ENCODE measurements around the gene SEPTIN11. TPM values are rescaled to one million over a fixed set of nuclear protein-coding genes. Genes with fewer than 3 reads are reported as not detected.

SEPTIN11 gene
- total RNA-seq, 2 experiments from 2014 or later, result 21.4 to 23.3 TPM

DNA sequence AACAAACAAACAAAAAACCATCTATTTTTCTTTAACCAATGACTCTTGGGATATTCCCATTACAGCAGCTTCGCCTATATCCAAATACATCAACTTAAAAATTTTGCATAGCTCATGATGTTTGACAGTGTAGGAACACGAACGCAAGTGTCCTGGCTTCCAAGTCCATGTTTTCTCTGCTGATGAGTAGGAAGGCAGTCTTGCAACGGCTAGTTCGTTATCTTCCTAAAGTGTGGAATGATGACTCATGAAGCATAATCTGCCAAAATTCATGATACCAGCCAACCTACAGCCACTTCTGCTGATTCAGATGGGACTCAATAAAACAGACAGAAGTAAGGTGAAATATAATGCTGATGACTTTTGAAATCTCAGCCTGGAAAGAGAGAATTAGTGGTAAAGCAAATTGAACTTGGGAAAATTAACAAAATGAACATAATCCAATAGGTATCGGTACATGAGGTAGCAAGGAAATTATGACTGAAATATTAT, 6.4 kb upstream of the SEPTIN11 start:
- no peak for DNase-seq
- POLR2A ChIA-PET, result interaction anchor here (1.0 kb wide), 1 partner anchor 40 kb away, joined by 4 read pairs; no protein-coding TSS in a partner anchor

DNA sequence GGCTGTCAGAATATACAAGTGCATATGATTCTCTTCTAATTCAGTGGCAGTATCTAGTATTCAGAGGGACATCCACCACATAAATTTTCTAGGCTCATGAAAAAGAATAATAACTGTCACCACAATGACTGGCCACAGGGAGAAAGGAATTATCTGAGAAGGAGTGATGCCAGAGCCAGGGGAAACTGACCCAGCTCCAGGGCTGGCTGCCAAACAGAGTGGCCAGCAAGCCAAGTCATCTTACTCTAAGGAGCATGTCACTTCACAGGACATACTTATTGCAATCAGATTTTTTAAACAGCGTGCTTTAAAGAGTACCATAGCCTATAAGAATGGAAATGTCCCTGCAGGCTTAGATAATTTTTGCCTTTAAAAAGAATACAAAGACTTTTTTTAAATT, 5.8 kb upstream of the SEPTIN11 start:
- no peak overlapping the region for H3K4me3 Mint-ChIP-seq
- no peak for DNase-seq
- H3K27me3 Mint-ChIP-seq, result peaks cover 26% of the 10 kb centered on the region
- H3K9me3 Mint-ChIP-seq, result no peaks in the 10 kb centered on the region
- peaks cover 3% of the 10 kb centered on the region for H3K4me1 Mint-ChIP-seq
- H3K27ac Mint-ChIP-seq, result no peak overlapping the region
- CTCF ChIA-PET, result no interaction called here
- H3K36me3 Mint-ChIP-seq (ENCODE audit: low read depth), result no peaks in the 10 kb centered on the region
- POLR2A ChIA-PET, result interaction anchor here (1.0 kb wide), 1 partner anchor 40 kb away, joined by 4 read pairs; no protein-coding TSS in a partner anchor

More for the DNA sequence above, 6.4 kb upstream of the SEPTIN11 start:
- Mint-ChIP-seq H3K36me3 (ENCODE audit: low read depth) (no peaks in the 10 kb centered on the region), H3K27ac (no peak overlapping the region), H3K9me3 (no peaks in the 10 kb centered on the region), H3K4me3 (no peak overlapping the region), H3K4me1 (no peaks in the 10 kb centered on the region), H3K27me3 (peaks cover 22% of the 10 kb centered on the region)
- CTCF ChIA-PET, result no interaction called here

DNA sequence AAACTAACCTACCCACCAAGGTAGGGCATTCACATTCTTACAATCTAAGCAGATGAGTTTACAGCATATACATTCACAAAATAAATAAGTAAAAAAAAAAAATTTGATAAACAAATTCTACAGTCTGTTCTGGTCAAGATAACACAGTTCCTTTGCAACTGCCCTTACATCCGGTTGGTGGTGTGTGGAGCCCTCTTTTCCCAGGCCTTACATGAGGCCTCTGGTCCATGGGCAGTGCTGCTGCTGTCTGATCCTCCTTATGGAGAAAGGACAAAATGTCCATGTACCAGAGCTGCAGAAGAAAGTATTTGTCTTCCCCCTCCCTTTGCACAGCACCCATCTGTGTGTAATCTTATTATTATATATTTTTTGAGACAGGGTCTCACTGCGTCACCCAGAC, 2.2 kb upstream of the SEPTIN11 start:
- Mint-ChIP-seq H3K27ac (no peak overlapping the region), H3K4me3 (no peak overlapping the region), H3K27me3 (peaks cover 32% of the 10 kb centered on the region), H3K4me1 (peaks cover 18% of the 10 kb centered on the region), H3K9me3 (no peaks in the 10 kb centered on the region), H3K36me3 (ENCODE audit: low read depth) (peaks cover 2% of the 10 kb centered on the region)
- CTCF ChIA-PET, result no interaction called here
- POLR2A ChIA-PET, result no interaction called here
- DNase-seq, result no peak

DNA sequence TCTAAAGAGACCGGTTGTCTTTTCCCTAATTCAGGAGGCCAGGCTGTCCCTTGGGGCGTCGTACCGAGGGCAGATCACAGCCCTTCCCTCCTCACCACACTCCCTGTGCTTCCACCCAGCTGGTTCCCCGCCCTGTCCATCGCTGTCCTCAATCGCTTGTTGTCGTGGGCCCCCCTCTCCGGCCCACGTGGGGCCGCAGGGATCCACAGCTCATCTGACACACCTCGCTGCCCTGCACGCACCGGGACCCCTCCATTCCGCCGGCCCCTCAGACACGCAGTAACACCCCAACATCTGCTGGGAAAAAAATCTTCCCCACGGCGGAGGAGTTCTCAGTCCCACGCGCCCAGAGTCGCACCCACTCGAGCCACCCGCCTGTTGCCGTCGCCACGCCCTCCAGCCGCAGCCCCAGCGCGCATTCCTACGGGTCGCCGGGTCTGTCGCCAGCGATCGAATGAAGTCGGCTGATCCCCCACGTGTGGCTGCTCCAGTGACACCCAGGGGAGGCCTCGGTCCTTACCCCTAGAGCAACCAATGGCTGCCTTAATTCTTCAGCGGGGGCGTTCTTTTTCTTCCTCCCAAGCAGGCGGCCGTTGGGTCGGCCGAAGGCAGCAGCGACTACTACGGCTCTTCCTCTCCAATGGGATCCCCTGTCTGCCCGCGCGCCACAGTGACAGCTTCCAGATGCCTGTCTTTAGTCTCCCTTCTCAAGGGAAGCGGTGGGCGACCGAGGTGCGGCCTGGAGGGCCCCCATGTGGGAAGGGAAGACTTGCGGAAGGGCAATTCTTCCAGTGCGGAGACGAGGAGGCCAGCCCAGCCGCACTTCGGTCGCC, 893 bp upstream of the SEPTIN11 start:
- peaks cover 34% of the 10 kb centered on the region for H3K27me3 Mint-ChIP-seq
- peaks cover 2% of the 10 kb centered on the region for H3K36me3 Mint-ChIP-seq (ENCODE audit: low read depth)
- ChIA-PET POLR2A (interaction anchor here (1.0 to 1.4 kb wide), 2 partner anchors 34 to 83 kb away, joined by 3 to 5 read pairs; no protein-coding TSS in a partner anchor), CTCF (interaction anchor here (0.5 to 0.6 kb wide), 2 partner anchors 82 to 913 kb away, joined by 3 to 4 read pairs; no protein-coding TSS in a partner anchor)
- DNase-seq, result peak; percentile 51
- H3K4me1 Mint-ChIP-seq, result peaks cover 18% of the 10 kb centered on the region
- peak overlapping the region; percentile 77 for H3K4me3 Mint-ChIP-seq
- no peaks in the 10 kb centered on the region for H3K9me3 Mint-ChIP-seq
- no peak overlapping the region for H3K27ac Mint-ChIP-seq

DNA sequence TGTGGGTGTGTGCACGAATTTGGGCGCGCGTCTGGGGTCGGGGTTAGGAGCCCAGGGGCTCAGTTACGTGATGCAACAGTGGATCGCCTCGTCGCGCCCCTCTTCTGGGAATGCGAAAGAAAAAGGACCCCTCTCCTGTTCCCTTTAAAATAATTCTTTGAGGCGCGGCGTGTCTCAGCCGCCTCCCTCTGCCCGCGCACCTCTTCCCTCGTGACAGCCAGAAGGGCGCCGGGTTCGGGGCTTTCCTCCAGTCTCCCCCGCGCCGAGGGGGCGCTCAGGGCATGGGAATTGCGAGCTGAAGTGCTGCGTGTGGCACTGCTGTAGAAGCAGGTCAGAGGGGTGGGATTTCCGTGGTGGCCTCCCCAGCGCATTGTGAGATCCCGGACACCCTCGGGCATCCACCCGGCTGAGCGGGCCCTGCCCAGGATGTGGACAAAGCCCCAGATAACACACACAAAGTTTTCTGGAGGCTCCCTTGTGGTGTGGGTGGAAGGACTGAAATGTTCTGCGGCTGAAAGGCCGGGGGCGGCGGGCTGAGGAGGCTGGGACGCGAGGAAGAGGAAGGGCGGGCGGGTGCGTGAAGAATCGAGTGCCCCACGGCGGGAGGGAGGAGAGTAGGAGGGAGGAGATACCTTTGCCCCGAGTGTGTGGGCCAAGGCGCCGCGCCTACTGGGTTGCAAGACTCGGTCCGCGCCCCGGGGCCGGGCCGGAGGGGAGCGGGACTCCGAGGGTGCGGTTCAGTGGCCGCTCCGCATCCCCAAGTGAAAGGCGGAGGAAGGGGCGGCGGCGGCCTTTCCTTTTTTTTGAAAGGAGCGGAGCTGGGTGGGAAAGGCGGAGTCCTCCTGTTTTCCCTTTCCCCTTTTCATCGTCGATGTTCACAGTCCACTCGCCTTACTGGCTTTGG, 752 bp downstream of the SEPTIN11 start:
- Mint-ChIP-seq H3K27ac (peak overlapping the region; percentile 48), H3K4me3 (peak overlapping the region; percentile 77), H3K9me3 (no peaks in the 10 kb centered on the region), H3K27me3 (peaks cover 37% of the 10 kb centered on the region), H3K4me1 (peaks cover 18% of the 10 kb centered on the region), H3K36me3 (ENCODE audit: low read depth) (peaks cover 2% of the 10 kb centered on the region)
- DNase-seq, result peak; percentile 40
- ChIA-PET CTCF (no interaction called here), POLR2A (interaction anchor here (1.4 to 1.6 kb wide), 2 partner anchors 39 to 82 kb away, joined by 4 to 5 read pairs; no protein-coding TSS in a partner anchor)

DNA sequence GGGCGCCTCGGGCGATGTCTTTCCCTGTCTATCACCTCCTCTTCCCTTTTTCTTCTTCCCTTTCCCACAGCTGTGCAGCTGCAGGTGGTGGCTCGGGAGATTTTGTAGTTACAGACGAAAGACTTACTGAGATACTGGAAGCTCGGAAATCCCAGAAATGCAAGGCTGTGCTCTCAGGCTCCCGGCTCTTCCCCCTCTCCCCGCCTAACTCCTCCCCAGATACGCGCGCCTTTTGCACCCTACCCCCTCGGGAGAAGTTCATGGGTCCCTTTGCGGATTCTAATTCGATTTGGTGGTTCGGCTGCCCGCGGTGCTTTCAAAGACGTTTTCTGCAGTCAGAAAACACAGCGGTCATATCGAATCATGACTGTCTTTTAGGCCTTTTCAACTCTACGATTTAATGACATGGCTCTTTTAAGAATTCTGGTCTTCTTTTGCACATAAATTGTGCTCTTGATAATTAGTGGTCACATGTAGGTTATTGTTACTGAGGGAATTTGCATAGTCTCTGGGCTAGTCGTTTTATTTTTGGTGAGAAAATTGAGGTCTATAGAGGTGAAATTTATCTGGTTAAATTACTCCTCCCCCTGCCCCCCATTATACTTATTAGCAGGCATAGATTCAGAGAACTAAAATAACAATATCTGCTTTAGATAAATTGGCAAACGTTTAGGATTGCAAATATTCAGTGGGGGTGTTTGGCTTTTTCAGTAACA, 1.6 kb downstream of the SEPTIN11 start:
- Mint-ChIP-seq H3K27me3 (peaks cover 37% of the 10 kb centered on the region), H3K9me3 (no peaks in the 10 kb centered on the region), H3K4me1 (peaks cover 18% of the 10 kb centered on the region), H3K36me3 (ENCODE audit: low read depth) (peaks cover 2% of the 10 kb centered on the region), H3K4me3 (peak overlapping the region; percentile 77), H3K27ac (no peak overlapping the region)
- ChIA-PET POLR2A (interaction anchor here (1.6 kb wide), 1 partner anchor 38 kb away, joined by 4 read pairs; no protein-coding TSS in a partner anchor), CTCF (interaction anchor here (1.1 kb wide), 1 partner anchor 9 kb away, joined by 3 read pairs; no protein-coding TSS in a partner anchor)
- DNase-seq, result no peak

DNA sequence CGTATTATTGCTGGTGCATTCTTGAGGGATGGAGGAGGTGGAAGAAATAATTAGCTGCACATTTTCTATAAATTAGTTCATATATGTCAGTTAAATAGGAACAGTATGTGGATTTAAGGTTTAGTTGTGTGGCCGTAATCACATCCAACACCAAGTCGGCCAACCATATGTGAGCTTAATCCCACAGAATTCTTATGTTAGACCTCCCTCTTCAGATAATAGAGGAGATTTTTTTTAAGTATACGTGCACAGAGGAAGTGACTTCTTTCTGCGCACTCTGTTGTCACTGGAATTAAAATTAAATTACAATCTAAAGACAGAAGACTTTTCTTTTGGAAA, 2.1 kb downstream of the SEPTIN11 start:
- H3K27me3 Mint-ChIP-seq, result peaks cover 35% of the 10 kb centered on the region
- peak overlapping the region; percentile 77 for H3K4me3 Mint-ChIP-seq
- peaks cover 2% of the 10 kb centered on the region for H3K36me3 Mint-ChIP-seq (ENCODE audit: low read depth)
- CTCF ChIA-PET, result interaction anchor here (1.1 kb wide), 1 partner anchor 9 kb away, joined by 3 read pairs; no protein-coding TSS in a partner anchor
- H3K27ac Mint-ChIP-seq, result no peak overlapping the region
- peaks cover 18% of the 10 kb centered on the region for H3K4me1 Mint-ChIP-seq
- no peaks in the 10 kb centered on the region for H3K9me3 Mint-ChIP-seq
- no peak for DNase-seq
- POLR2A ChIA-PET, result no interaction called here

DNA sequence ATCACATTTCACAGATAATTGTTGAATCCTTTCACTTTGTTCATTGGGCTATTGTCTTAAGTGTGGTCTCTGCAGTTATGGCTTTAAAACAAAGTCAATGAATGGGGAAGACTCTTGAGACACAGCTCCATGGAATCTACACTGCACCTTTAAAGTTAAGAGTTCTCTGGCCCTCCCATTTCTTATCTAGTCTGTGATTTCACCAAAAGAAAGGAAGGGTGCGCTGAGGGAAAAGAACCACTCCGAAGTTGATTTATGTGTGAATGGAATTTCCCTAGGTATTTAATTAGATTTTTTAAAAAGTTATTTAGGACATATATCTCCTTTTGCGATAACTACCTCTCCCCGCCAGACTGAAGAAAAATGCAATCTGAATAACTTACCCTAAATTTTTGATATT, 2.5 kb downstream of the SEPTIN11 start:
- POLR2A ChIA-PET, result no interaction called here
- CTCF ChIA-PET, result interaction anchor here (1.1 kb wide), 1 partner anchor 8 kb away, joined by 3 read pairs; no protein-coding TSS in a partner anchor
- DNase-seq, result no peak
- Mint-ChIP-seq H3K27me3 (peaks cover 33% of the 10 kb centered on the region), H3K27ac (no peak overlapping the region), H3K36me3 (ENCODE audit: low read depth) (peaks cover 2% of the 10 kb centered on the region), H3K9me3 (no peaks in the 10 kb centered on the region), H3K4me1 (peaks cover 18% of the 10 kb centered on the region), H3K4me3 (no peak overlapping the region)

DNA sequence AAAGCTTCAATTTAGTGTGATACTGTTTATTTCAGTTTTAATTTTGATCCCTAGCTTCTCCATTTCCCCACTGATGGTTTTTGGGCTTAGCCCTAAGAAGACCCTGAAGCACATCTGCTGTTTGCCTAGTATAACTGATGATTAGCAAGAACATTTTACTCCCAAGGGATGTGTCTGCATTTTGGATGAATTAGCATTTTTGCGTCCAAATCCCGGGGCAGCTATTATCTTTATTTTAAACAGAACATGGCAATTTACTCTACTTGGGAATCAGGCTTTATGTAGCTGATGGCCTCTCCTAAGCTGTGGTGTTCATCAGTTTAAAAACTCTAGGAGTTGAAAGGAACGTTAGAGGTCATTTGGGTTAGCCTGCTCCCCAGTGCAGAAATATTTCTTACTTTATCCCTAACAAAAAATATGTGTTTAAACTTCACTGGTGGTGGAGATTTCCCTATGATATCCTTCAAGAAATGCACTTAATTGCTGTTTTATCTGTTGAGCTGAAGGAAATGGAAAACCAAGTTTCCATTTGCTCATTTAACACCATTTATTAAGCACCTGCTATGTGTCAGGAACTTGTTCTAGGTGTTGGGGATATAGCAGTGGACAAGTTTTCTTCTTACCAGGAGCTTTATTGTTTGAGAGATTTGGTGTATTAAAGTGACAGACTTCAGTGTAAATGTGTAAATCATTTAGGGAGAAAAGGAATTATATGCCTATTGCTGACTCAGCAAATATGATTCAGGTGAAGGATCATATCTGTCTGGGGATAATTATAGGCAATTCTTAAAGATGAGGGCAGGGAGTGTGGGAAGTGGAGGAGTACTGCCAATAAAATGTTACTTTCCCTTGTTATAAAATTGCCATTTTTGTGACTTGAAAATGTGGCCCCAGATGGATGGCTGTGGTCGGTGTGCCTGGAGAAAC, 3.4 kb downstream of the SEPTIN11 start:
- peaks cover 2% of the 10 kb centered on the region for H3K36me3 Mint-ChIP-seq (ENCODE audit: low read depth)
- H3K9me3 Mint-ChIP-seq, result no peaks in the 10 kb centered on the region
- CTCF ChIA-PET, result no interaction called here
- H3K4me3 Mint-ChIP-seq, result no peak overlapping the region
- H3K27me3 Mint-ChIP-seq, result peaks cover 31% of the 10 kb centered on the region
- H3K27ac Mint-ChIP-seq, result no peak overlapping the region
- DNase-seq, result no peak
- peaks cover 18% of the 10 kb centered on the region for H3K4me1 Mint-ChIP-seq
- POLR2A ChIA-PET, result no interaction called here

DNA sequence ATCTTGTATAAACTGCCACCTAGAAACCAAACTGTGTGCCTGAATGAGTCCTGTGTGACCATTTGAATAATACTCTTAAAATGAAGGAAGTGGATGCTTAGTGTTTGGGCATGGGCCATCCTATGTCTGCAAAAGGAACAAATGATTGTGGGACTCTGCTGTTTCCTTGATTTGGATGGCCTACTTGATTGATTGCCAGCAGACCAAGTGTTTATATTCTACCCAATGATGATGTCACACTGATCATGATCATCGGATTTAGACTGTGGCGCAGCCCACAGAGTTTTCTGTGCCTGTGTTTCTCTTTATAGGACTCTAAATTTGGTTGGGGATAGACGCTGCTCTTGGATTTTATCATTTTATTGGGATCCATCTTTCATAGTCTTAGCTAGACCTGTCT, 4.4 kb downstream of the SEPTIN11 start:
- peaks cover 25% of the 10 kb centered on the region for H3K27me3 Mint-ChIP-seq

DNA sequence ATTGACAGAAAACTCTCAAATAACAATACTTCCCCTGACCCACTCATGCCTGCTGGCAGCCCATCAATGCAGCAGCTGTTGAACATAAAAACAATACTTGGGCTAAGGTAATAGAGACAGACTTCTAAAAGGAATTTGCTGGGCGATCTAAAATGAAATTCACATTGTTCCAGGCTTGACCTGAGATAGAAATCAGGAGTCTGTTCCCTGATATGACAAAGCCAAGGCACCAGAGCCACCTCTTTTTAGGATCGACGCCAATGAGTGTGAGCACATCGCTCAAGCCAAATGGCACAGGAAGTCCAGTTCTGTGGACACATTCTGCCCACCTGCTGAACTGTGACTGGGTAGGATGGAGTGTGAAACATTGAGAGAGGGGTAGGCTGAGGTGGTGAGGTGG, 4.9 kb downstream of the SEPTIN11 start:
- Mint-ChIP-seq H3K27me3 (peaks cover 26% of the 10 kb centered on the region), H3K36me3 (ENCODE audit: low read depth) (peaks cover 2% of the 10 kb centered on the region), H3K4me1 (peaks cover 15% of the 10 kb centered on the region), H3K9me3 (no peaks in the 10 kb centered on the region), H3K4me3 (no peak overlapping the region), H3K27ac (no peak overlapping the region)
- no peak for DNase-seq
- POLR2A ChIA-PET, result interaction anchor here (0.6 kb wide), 1 partner anchor 1272 kb away, joined by 3 read pairs; no protein-coding TSS in a partner anchor
- CTCF ChIA-PET, result no interaction called here

More for the DNA sequence above, 4.4 kb downstream of the SEPTIN11 start:
- H3K36me3 Mint-ChIP-seq (ENCODE audit: low read depth), result peaks cover 2% of the 10 kb centered on the region
- peaks cover 13% of the 10 kb centered on the region for H3K4me1 Mint-ChIP-seq
- no peak overlapping the region for H3K4me3 Mint-ChIP-seq
- ChIA-PET POLR2A (interaction anchor here (0.6 kb wide), 1 partner anchor 1272 kb away, joined by 3 read pairs; no protein-coding TSS in a partner anchor), CTCF (no interaction called here)
- H3K27ac Mint-ChIP-seq, result no peak overlapping the region
- no peak for DNase-seq
- no peaks in the 10 kb centered on the region for H3K9me3 Mint-ChIP-seq

All from activated CD4-positive, alpha-beta memory T cell treated with anti-CD3 and anti-CD28 coated beads, Interleukin-2, amount 10 ng/mL, durations not matched to agents 7 days and 5 days (primary cell).